AML-193 (cell line): ENCODE results near the gene AFG1L.

Experiments
- DNase-seq, 2 experiments: peaks; one replicate each; lab custom pipeline; 2025; lab: John Stamatoyannopoulos, UW

The AFG1L gene

DNA sequence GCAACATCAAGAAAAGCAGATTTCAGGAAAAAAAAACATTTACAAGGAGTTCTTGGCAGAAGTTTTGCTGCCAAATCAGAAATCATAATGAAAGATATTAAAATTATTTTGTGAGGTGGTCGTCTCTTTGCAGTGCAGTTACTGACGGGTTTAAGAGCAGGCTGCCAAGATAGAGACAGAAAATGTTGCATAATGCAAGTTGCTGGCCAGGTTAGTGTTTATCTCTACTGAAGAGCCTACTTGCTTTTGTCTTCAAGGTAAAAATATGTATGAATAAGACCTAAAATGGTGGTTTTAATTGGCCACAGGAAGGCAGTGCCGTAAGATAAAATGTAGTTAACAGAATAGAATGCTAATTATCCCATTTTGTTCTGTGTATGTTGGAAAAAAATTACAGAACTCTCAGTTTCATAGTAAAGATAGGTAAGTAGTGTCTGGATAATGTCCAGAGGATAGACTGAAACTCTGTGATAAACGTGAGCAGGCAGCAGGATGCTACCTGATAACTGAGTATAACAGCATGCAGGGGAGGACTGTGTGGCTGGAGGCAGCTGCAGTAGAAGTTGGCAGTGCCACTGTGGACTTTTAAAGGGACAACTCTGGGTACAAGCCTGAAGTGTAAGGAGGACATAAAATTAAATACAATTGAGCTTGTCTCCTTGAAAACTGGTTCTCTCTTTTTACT, 279.7 kb downstream of the AFG1L start:
- DNase-seq: no peak
